Stomach (tissue), 4 donors: Measurements from ENCODE around the gene AGER.
"Not testable (repeated sequence)": the region's sequence is repeated elsewhere in the genome, so short reads cannot be mapped to it uniquely, and the experiment has no call there.

Experiments used
- POLR2A ChIP-seq, 4 donors: fragments of 450-650 bp; IDR thresholded peaks; one replicate each; pipeline ENCODE4 v1.6.1; 2016; ENCODE audit warnings: antibody characterized with exemption in 4 of 4, control low read depth in 2 of 4, mild to moderate bottlenecking in 1 of 4, moderate library complexity in 1 of 4
- TF ChIP-seq, protein P1 (sequence below), 7 experiments: fragments of 450-650 bp in 4 of 7; fragments of 200-600 bp in 3 of 7; sonication (generic) in 3 of 7; IDR thresholded peaks; one replicate each; pipeline ENCODE4 v1.5.1; 2016 to 2019; ENCODE audit warnings: antibody characterized with exemption in 7 of 7, control low read depth in 2 of 7, mild to moderate bottlenecking in 1 of 7

DNA sequence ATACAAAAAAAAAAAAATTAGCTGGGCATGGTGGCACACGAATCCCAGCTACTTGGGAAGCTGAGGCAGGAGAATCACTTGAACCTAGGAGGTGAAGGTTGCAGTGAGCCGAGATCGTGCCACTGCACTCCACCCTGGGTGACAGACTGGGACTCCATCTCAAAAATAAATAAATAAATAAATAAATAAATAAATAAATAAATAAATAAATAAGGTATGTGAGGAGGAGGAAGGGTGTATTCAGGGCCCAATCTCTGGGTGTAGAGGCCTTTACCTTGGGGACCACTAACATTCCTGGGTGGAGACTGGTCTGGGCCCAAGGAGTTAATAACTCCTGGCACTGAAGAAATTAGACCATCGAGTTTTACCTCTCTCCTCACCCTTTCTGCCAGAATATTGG, 27.4 kb upstream of the AGER start:
- TF ChIP-seq, protein P1, sequence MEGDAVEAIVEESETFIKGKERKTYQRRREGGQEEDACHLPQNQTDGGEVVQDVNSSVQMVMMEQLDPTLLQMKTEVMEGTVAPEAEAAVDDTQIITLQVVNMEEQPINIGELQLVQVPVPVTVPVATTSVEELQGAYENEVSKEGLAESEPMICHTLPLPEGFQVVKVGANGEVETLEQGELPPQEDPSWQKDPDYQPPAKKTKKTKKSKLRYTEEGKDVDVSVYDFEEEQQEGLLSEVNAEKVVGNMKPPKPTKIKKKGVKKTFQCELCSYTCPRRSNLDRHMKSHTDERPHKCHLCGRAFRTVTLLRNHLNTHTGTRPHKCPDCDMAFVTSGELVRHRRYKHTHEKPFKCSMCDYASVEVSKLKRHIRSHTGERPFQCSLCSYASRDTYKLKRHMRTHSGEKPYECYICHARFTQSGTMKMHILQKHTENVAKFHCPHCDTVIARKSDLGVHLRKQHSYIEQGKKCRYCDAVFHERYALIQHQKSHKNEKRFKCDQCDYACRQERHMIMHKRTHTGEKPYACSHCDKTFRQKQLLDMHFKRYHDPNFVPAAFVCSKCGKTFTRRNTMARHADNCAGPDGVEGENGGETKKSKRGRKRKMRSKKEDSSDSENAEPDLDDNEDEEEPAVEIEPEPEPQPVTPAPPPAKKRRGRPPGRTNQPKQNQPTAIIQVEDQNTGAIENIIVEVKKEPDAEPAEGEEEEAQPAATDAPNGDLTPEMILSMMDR (IDR thresholded peaks at IDR 0.05), result not testable (repeated sequence)
- not testable (repeated sequence) for TF ChIP-seq POLR2A (IDR thresholded peaks at IDR 0.05)
